HG03575 (cell line): Measurements from ENCODE around the gene PLA2G2A.

ENCODE experiments used
- ATAC-seq: cut with Tn5 transposase; IDR thresholded peaks from one replicate; pipeline ENCODE4 v1.9.1; 2021; ENCODE audit not compliant: unreplicated experiment, insufficient number of reproducible peaks, low FRiP score; ENCODE audit errors: extremely low read depth

PLA2G2A gene

GRCh38 chr1:19975423-19976193 lies 3.8 kb downstream of the PLA2G2A start:
- no peak for ATAC-seq

DNA sequence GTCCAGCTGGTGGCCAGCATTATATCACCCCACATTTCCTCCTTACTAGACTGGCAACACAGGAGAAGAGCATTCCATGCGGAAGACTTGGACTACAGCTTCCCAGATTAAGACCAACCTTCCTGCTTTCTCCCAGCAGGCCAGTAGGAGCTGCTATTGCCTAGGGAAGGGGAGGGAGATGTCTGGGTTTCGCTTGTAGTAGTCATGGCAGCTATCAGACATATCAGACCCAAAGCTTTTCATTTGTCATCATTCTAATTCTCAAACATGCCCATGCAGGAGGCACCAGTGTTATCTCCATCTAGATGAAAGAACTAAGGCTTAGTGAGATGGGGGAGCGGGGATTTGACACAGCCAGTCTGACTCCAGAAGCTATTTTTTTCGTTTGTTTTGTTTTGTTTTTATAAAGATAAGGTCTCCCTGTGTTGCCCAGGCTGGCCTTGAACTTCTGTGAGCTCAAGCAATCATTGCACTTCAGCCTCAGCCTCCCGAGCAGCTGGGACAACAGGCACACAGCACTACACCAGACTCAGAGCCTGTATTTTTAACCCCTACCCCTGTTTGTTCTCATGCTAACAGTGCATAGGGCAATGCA lies 4.5 kb downstream of the PLA2G2A start:
- no peak for ATAC-seq

- no peak for ATAC-seq
Observed at GRCh38 chr1:19973616-19974015, 5.8 kb downstream of the PLA2G2A start.

DNA sequence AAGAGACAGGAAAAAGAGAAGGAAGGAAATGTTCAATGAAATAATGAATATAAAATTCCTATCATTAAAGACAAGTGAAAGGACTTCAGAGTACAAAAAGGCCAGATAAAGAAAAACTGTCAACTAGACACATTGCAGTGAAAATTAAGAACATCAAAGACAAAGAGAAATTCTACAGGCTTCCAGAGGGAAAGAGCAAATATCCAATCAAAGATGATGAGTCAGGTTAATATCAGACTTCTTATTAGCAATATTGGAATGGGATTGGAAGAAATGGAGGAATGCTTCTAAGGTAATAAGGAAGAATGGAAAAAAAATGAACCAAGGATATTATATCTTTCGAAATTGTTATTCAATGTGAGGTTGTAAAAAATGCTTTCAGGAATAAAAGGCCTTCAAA lies 7.8 kb downstream of the PLA2G2A start:
- no peak for ATAC-seq

DNA sequence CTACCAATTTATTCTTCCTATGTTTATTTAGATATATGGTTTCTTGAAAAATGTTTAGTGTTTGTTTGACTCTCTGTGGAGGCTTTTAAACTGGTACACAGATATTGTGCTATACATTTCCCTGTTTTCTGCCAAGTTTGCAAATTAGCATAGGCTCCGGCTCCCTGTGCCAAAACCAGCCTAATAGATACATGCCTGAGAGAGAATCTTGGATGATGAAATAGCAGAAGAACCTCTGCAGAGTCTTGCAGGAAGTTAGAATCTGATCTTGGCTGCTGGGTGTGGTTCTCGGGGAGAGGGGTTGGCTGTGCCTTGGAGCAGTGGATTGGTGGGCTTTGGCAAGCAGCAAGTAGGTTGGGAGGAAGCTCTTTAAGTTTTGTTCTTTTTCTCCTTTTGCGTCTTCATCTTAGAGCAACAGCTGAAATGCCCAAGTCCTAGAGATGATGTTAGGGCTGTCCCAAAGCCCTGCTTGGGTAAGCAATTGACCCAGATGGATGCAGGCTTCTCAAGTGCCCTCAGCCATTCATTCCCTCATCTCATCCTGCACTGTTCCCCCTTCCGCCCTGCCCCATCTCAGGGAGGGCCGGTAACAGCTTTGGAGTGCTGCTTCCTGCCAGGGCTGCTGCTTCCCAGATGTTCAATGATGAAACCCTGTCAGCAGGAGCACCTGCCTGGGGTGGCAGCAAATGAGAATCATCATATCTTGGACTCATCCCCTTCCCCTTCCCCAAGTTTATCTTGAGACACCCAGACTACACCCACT lies 9.3 kb downstream of the PLA2G2A start:
- no peak for ATAC-seq

- ATAC-seq = no peak
Observed at GRCh38 chr1:19967808-19968207, 11.6 kb downstream of the PLA2G2A start.

DNA sequence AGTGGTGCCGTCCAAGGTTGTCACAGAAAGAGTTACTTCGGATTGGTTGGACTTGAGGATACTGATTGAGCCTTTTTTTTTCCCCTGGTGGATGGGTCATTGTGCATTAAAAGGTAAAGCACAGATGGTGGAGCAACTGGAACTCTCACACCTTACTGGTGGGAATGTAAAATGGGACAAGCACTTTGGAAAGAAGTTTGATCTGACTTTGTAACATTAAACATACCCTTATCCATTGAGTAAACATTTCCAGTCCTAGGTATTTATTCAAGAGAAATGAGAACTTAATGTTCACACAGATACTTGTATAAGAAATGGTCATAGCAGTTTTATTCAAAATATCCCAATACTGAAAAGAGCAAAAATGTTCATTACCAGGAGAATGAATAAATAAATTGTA lies 14.9 kb downstream of the PLA2G2A start:
- no peak for ATAC-seq

DNA sequence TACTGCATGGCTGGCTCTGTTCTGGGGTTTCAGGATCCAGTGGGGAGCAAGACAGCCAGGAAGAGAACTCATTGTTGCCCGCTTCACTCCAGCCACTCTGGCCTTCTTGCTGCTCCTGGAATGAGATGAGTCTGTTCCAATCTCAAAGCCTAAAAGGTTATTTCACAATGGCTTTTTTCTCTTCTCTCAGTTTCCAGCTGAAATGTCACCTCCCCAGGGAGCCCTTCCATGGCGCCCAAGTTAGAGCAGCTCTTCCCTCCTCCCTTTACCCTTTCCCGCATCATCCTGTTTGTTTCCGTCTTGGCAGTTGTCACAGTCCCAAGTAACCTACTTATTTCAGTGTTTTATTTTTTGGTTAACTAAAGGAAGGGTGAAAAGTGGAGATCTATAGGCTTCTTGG lies 15.8 kb downstream of the PLA2G2A start:
- ATAC-seq = no peak

DNA sequence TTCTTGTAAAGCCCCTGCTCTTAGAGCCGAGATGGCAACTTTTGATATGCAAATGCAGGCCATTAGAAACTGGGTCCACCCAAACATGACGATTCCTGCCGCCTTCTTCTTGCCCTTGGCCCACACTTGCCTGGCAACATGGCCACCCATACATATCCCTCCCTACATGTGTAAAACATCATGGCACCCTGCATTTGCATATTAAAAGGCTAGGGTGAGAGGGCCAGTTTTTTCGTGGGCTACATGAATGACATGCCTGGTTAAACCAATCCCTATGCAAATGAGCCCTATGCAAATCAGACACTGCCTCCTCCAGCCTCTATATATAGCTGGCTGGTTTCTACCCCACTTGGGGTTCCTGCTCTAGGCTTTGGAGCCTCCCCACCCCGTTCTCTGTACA lies 18.8 kb downstream of the PLA2G2A start:
- ATAC-seq = no peak

- ATAC-seq = no peak
Observed at GRCh38 chr1:19957779-19958178, 21.6 kb downstream of the PLA2G2A start.

DNA sequence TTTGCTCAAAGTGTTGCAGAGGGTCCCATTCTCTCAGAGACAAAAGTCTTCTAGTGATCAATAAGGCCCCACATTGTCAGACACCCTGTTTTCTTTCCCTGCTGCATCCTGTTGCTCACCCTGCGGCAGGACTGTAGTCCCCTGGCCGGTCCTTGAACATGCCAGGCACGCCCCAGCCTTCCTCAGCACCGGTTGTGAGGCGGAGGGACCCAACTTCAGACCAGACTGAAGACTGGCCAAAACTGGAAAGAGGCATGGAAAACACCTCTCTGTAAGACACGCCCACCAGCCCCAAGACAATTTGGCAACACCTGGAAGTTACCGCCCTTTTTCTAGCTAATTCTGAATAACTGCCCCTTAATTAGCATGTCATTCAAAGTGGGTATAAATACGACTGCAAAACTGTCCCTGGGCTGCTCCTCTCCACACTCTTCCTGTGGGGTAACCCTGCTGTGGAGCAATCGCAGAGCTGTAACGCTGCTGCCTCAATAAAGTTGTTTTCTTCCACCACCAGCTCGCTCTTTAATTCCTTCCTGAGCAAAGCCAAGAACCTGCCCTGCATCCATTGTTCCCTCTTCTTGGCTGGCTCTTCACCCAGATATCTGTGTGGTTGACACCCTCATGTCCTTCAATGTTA lies 23.8 kb downstream of the PLA2G2A start:
- no peak for ATAC-seq

DNA sequence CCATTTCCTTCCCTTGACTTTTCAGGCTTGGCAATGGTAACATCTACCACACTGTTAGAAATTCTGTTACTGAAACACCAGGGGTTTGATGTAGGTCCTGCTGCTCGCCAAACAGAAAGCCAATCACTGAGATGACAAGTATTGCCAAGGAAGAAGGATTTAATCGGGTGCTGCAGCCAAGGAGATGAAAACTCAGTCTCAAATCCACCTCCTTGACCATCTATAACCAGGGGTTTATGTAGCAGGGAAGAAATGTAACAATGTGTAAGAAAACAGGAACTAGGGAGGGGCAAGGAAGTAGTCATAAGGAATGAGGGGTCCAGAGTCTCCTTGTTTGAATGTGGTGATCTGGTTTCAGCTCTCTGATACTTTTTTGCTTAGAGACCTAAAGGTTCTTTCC lies 25.4 kb downstream of the PLA2G2A start:
- no peak for ATAC-seq

DNA sequence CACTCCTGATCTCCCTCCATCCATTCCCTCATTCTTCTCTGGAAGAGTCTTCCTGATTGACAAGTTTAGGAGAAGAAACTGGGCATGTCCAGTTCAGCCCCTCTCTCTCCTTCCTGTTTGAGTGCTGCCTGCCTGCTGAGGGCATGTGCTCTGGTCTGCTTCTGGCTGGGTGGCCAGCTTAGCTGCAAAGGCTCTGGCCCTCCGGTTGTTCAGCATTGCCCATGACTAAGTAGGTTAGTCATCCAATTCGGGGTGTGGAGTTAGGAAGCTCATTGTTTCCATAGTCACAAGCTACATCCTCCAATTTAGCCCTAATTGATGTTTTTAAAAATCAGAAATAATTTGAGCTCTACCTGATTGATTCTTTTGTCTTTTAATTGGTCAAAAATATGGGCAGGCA lies 30.4 kb downstream of the PLA2G2A start:
- no peak for ATAC-seq

- ATAC-seq = no peak
Observed at GRCh38 chr1:19946971-19947370, 32.4 kb downstream of the PLA2G2A start.

DNA sequence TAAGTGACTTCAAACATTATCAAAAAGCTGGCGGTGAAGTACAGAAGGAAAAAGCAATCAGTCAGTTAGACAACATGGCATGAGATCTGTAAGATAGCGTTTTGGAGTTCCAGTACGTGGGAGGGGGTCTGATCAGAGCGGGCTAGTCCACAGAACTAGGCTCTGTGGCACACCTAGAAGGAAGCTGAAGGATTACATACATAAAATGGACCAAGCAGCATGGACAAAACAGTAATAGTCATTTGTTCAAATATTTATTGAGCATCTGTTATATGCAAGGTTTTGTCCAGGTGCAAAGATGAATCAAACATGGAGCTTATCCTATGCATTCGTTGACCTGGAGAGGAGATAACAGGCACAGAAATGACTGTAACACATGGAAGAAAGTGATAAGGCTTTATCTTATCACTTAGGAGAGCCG lies 33.1 kb downstream of the PLA2G2A start:
- no peak for ATAC-seq

DNA sequence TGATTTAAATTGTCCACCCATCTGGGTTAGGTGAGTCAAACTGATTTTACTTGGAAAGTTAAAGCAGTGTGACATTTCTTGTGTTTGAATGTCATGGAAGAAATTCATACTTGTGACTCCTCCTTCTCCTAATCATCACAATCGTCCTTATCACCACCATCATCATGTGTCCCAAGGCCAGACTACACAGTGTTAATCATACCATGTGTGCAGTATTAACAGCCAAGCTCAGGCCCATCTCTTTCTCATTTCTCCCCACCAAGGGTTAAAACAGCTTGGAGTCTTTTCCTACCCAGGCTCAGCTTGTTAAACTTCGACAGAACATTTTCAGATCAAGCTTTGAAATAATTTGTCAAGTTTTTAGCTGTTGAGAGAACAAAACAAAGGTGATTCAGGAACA lies 33.5 kb downstream of the PLA2G2A start:
- ATAC-seq = no peak

DNA sequence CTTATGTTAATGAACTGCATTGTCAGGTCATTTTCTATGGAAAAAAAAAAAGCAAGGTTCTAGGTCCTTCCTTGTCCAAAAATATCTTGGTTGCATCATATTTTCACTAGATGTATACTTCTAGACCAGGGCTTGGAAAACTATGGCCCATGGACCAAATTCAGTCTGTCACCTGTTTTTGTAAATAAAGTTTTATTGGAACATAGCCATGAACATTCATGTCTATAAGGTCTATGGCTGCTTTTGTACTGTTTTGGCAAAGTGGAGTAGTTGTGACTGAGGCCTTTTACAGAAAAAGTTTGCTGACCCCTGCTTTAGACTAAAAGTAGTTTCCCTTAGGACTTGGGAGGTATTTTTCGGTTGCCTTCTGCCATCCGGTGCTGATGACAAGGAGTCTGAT lies 36.8 kb downstream of the PLA2G2A start:
- ATAC-seq = no peak

DNA sequence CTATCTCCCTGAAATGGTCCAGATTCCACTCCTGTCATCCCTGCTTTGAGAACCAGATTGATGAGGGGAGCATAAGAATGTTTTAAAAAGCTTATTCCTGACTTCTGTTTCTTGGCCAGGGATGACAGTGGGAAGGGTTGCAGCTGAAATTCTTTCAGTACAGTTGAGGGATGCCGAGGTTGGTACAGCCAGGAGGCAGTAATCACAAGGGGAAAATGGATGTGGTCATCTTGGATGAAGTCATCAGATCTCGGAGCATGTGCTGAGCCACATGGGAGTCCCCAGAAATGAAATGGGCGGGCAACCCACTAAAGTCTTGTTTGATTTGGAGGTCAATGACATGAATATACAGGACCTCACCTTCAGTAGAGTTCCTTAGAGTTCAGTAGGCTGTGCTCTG lies 37.3 kb downstream of the PLA2G2A start:
- no peak for ATAC-seq

- ATAC-seq = no peak
Observed at GRCh38 chr1:19941206-19941568, 38.2 kb downstream of the PLA2G2A start.
